HCT116 (cell line): ENCODE data around the gene FAM209B.

Source experiments
- EZH2 ChIP-seq: fragments of 200-600 bp; sonication (generic); IDR thresholded peaks from 2 replicates; pipeline ENCODE4 v1.6.1; 2017; ENCODE audit warnings: antibody characterized with exemption, mixed run types
- EZH2phosphoT487 ChIP-seq: fragments of 200-600 bp; IDR thresholded peaks from 2 replicates; pipeline ENCODE4 v1.6.1; 2018; ENCODE audit warnings: antibody characterized with exemption, borderline replicate concordance
- JUND ChIP-seq: IDR thresholded peaks from 2 replicates; pipeline ENCODE4 v1.6.1; 2012
- POLR2A ChIP-seq: IDR thresholded peaks from 2 replicates; pipeline ENCODE4 v1.7.0; 2011; ENCODE audit warnings: borderline replicate concordance; ENCODE audit not compliant: insufficient read depth, insufficient read length; ENCODE audit errors: extremely low read depth
- POLR2AphosphoS5 ChIP-seq: IDR thresholded peaks from 2 replicates; pipeline ENCODE4 v1.6.1; 2011; ENCODE audit warnings: mild to moderate bottlenecking, low read depth, low read length, moderate library complexity
- RAD21 ChIP-seq: IDR thresholded peaks from 2 replicates; pipeline ENCODE4 v1.6.1; 2012; ENCODE audit warnings: low read depth, mild to moderate bottlenecking
- SIN3A ChIP-seq: IDR thresholded peaks from 2 replicates; pipeline ENCODE4 v1.6.1; 2012; ENCODE audit warnings: low read depth
- SP1 ChIP-seq: IDR thresholded peaks from 2 replicates; pipeline ENCODE4 v1.6.1; 2012; ENCODE audit warnings: low read depth
- TCF7L2 ChIP-seq: IDR thresholded peaks from 2 replicates; pipeline ENCODE4 v1.7.0; 2011; ENCODE audit warnings: borderline replicate concordance, inconsistent platforms; ENCODE audit not compliant: insufficient read depth, insufficient read length; ENCODE audit errors: extremely low read depth
- ZFX ChIP-seq: fragments of 450-650 bp; IDR thresholded peaks from 2 replicates; pipeline ENCODE4 v1.6.1; 2017
- ZNF274 ChIP-seq: fragments of 200-500 bp; sonication (Bioruptor generic); IDR thresholded peaks from 2 replicates; pipeline ENCODE4 v1.6.1; 2014; ENCODE audit warnings: mild to moderate bottlenecking, low read depth, low read length, inconsistent platforms
- TF ChIP-seq, protein P1 (sequence below), 3 experiments: fragments of 200-600 bp in 1 of 3; sonication (generic) in 1 of 3; IDR thresholded peaks in 2 of 3; conservative IDR thresholded peaks in 1 of 3; 2 replicates each; pipeline ENCODE4 v1.5.1; 2012 to 2017; ENCODE audit warnings: low read depth in 2 of 3, low read length in 2 of 3, antibody characterized with exemption in 1 of 3, borderline replicate concordance in 1 of 3, control low read depth in 1 of 3, mild to moderate bottlenecking in 1 of 3, mixed read lengths in 1 of 3, mixed run types in 1 of 3, moderate library complexity in 1 of 3; ENCODE audit not compliant: insufficient read depth in 1 of 3
- TF ChIP-seq, protein P2 (sequence below): IDR thresholded peaks from 2 replicates; pipeline ENCODE4 v1.6.1; 2012; ENCODE audit warnings: low read depth

DNA sequence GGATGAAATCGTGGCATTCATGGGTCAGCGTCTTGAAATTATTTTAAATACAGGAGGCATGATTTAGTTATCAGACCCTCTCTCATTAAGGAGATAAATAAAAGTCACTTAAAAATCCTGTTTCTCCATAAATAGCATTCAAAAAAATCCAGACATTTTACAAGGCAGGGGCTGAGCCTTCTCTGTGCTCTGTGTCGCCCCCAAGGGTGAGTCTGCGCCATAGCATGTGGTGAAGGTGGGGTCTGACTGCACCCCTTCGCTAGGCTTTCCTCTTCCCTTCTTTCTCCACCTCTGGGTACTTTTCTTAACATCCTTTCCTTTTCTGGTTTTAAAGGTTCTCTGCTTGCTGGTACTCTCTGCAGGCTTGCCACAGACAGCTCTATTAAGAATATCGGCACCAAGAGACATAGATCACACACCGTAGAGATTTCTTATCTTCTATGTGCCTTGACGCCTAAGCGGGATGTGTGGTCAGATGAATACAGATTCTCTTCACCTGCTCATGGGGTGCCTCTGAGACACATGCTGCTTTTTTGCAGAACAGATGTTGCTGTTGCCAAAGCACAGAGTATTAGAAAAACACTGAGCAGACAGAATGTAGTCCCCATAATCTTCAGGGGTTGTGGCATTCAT, 28.6 kb upstream of the FAM209B start:
- TF ChIP-seq RAD21 = no peak
- no peak for TF ChIP-seq ZNF274
- TF ChIP-seq, protein P1, sequence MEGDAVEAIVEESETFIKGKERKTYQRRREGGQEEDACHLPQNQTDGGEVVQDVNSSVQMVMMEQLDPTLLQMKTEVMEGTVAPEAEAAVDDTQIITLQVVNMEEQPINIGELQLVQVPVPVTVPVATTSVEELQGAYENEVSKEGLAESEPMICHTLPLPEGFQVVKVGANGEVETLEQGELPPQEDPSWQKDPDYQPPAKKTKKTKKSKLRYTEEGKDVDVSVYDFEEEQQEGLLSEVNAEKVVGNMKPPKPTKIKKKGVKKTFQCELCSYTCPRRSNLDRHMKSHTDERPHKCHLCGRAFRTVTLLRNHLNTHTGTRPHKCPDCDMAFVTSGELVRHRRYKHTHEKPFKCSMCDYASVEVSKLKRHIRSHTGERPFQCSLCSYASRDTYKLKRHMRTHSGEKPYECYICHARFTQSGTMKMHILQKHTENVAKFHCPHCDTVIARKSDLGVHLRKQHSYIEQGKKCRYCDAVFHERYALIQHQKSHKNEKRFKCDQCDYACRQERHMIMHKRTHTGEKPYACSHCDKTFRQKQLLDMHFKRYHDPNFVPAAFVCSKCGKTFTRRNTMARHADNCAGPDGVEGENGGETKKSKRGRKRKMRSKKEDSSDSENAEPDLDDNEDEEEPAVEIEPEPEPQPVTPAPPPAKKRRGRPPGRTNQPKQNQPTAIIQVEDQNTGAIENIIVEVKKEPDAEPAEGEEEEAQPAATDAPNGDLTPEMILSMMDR (IDR thresholded peaks at IDR 0.05 in 2 of 3, conservative IDR thresholded peaks at IDR 0.05 in 1 of 3; ENCODE audit: borderline replicate concordance in 1 of 3, insufficient read depth in 1 of 3, low read depth in 2 of 3, low read length in 2 of 3) = peak in 2 of 3 experiments; percentile 59 to 76; a peak in 4 of 6 replicates
- no peak for TF ChIP-seq SIN3A
- TF ChIP-seq TCF7L2 = no peak
- no peak for TF ChIP-seq ZFX
- TF ChIP-seq POLR2A = no peak
- no peak for TF ChIP-seq POLR2AphosphoS5
- TF ChIP-seq, protein P2, sequence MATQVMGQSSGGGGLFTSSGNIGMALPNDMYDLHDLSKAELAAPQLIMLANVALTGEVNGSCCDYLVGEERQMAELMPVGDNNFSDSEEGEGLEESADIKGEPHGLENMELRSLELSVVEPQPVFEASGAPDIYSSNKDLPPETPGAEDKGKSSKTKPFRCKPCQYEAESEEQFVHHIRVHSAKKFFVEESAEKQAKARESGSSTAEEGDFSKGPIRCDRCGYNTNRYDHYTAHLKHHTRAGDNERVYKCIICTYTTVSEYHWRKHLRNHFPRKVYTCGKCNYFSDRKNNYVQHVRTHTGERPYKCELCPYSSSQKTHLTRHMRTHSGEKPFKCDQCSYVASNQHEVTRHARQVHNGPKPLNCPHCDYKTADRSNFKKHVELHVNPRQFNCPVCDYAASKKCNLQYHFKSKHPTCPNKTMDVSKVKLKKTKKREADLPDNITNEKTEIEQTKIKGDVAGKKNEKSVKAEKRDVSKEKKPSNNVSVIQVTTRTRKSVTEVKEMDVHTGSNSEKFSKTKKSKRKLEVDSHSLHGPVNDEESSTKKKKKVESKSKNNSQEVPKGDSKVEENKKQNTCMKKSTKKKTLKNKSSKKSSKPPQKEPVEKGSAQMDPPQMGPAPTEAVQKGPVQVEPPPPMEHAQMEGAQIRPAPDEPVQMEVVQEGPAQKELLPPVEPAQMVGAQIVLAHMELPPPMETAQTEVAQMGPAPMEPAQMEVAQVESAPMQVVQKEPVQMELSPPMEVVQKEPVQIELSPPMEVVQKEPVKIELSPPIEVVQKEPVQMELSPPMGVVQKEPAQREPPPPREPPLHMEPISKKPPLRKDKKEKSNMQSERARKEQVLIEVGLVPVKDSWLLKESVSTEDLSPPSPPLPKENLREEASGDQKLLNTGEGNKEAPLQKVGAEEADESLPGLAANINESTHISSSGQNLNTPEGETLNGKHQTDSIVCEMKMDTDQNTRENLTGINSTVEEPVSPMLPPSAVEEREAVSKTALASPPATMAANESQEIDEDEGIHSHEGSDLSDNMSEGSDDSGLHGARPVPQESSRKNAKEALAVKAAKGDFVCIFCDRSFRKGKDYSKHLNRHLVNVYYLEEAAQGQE = no peak
- no peak for TF ChIP-seq EZH2
- TF ChIP-seq SP1 = no peak
- TF ChIP-seq JUND = no peak
- TF ChIP-seq EZH2phosphoT487 = no peak
